Measurements from ENCODE around the gene MSTO1. TPM values are rescaled to one million over a fixed set of nuclear protein-coding genes. Genes with fewer than 3 reads are reported as not detected.
"Not testable (repeated sequence)": the region's sequence is repeated elsewhere in the genome, so short reads cannot be mapped to it uniquely, and the experiment has no call there.

Gene MSTO1
- total and polyA plus RNA-seq, 5 experiments from 2014 or later: 10.4 to 108 (median 22.4) TPM

GRCh38 chr1:155651861-155652661 is 42.0 kb downstream of the MSTO1 start:
- Mint-ChIP-seq H3K27me3 (peaks cover 0 to 3% (median 0%) of the 10 kb centered on the region in 5 donors), H3K4me1 (peaks cover 0 to 4% (median 0%) of the 10 kb centered on the region in 4 donors), H3K9me3 (no peaks in the 10 kb centered on the region), H3K36me3 (no peaks in the 10 kb centered on the region), H3K4me3 (no peak overlapping the region), H3K27ac (no peak overlapping the region)
- ATAC-seq: no peak
- no peak for DNase-seq
- POLR2A ChIA-PET: interaction anchor here (0.5 kb wide), 1 partner anchor 97 kb away, joined by 4 read pairs; no protein-coding TSS in a partner anchor

- Mint-ChIP-seq H3K27me3 (peaks cover 0 to 3% (median 0%) of the 10 kb centered on the region in 5 donors), H3K27ac (no peak overlapping the region), H3K36me3 (peaks cover 0 to 3% (median 0%) of the 10 kb centered on the region in 3 donors), H3K4me1 (peaks cover 0 to 4% (median under 1%) of the 10 kb centered on the region in 4 donors), H3K4me3 (no peak overlapping the region), H3K9me3 (no peaks in the 10 kb centered on the region)
- ATAC-seq (no peak), DNase-seq (no peak)
- POLR2A ChIA-PET: interaction anchor here (0.5 kb wide), 1 partner anchor 97 kb away, joined by 4 read pairs; no protein-coding TSS in a partner anchor
Measured at GRCh38 chr1:155652951-155653350, 42.9 kb downstream of the MSTO1 start.

GRCh38 chr1:155657463-155657862 is 47.4 kb downstream of the MSTO1 start:
- no peaks in the 10 kb centered on the region for H3K27me3 Mint-ChIP-seq
- no peak for DNase-seq
- H3K4me1 Mint-ChIP-seq: peaks cover 0 to 3% (median 0%) of the 10 kb centered on the region in 4 donors
- H3K9me3 Mint-ChIP-seq: no peaks in the 10 kb centered on the region
- peaks cover 9 to 47% (median 18%) of the 10 kb centered on the region in 3 donors for H3K36me3 Mint-ChIP-seq
- H3K4me3 Mint-ChIP-seq: no peak overlapping the region
- ATAC-seq: peak in 1 of 2 donors; percentile 20
- H3K27ac Mint-ChIP-seq: peak overlapping the region in 1 of 10 donors; percentile 79
- POLR2A ChIA-PET: no interaction called here

- POLR2A ChIA-PET, DNase-seq, ATAC-seq, H3K4me1 Mint-ChIP-seq, H3K27me3 Mint-ChIP-seq, H3K4me3 Mint-ChIP-seq, H3K9me3 Mint-ChIP-seq: not testable (repeated sequence)
- H3K36me3 Mint-ChIP-seq: peaks cover 9 to 82% (median 21%) of the 10 kb centered on the region in 3 donors
- H3K27ac Mint-ChIP-seq: peak overlapping the region in 1 of 10 donors; percentile 11
Measured at GRCh38 chr1:155661239-155661638, 51.2 kb downstream of the MSTO1 start.

Other genes with a start within 250 kb of the MSTO1 start
- gene ASH1L, start 47.4 kb upstream of the MSTO1 start, total RNA-seq: 100 to 1,000 TPM in 1 of 2 experiments, 10 to 100 TPM in 1; 96.5 to 102 TPM
- 10 to 100 TPM; 12.2 to 22.0 (median 13.9) TPM for gene ASH1L, start 47.4 kb upstream of the MSTO1 start, polyA plus RNA-seq
- gene YY1AP1, start 78.6 kb downstream of the MSTO1 start, total RNA-seq: 100 to 1,000 TPM; 113 to 130 TPM
- 10 to 100 TPM; 24.1 to 50.5 (median 30.0) TPM for gene YY1AP1, start 78.6 kb downstream of the MSTO1 start, polyA plus RNA-seq
- 100 to 1,000 TPM; 150 to 162 TPM for gene DAP3, start 78.9 kb downstream of the MSTO1 start, total RNA-seq
- gene DAP3, start 78.9 kb downstream of the MSTO1 start, polyA plus RNA-seq: 100 to 1,000 TPM; 111 to 129 (median 114) TPM
- 100 to 1,000 TPM; 120 to 131 TPM for gene GON4L, start 247.0 kb downstream of the MSTO1 start, total RNA-seq
- 10 to 100 TPM; 20.1 to 38.9 (median 21.3) TPM for gene GON4L, start 247.0 kb downstream of the MSTO1 start, polyA plus RNA-seq
- 1 to 10 TPM; 4.0 to 4.1 TPM for gene SYT11, start 249.3 kb downstream of the MSTO1 start, total RNA-seq
- 10 to 100 TPM in 1 of 3 donors, 1 to 10 TPM in 2; 3.1 to 10.4 (median 6.9) TPM for gene SYT11, start 249.3 kb downstream of the MSTO1 start, polyA plus RNA-seq